ENCODE results near the gene MAIP1.

GRCh38 chr2:199979832-199980628 is 24.6 kb downstream of the MAIP1 start:
- TF ChIP-seq, protein P1, sequence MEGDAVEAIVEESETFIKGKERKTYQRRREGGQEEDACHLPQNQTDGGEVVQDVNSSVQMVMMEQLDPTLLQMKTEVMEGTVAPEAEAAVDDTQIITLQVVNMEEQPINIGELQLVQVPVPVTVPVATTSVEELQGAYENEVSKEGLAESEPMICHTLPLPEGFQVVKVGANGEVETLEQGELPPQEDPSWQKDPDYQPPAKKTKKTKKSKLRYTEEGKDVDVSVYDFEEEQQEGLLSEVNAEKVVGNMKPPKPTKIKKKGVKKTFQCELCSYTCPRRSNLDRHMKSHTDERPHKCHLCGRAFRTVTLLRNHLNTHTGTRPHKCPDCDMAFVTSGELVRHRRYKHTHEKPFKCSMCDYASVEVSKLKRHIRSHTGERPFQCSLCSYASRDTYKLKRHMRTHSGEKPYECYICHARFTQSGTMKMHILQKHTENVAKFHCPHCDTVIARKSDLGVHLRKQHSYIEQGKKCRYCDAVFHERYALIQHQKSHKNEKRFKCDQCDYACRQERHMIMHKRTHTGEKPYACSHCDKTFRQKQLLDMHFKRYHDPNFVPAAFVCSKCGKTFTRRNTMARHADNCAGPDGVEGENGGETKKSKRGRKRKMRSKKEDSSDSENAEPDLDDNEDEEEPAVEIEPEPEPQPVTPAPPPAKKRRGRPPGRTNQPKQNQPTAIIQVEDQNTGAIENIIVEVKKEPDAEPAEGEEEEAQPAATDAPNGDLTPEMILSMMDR (conservative IDR thresholded peaks at IDR 0.05; ENCODE audit: low read depth, low read length), result peak; percentile 92
- no peak for TF ChIP-seq EZH2 (IDR thresholded peaks at IDR 0.05; ENCODE audit: borderline replicate concordance, low read depth, low read length, poor library complexity, severe bottlenecking)
